ENCODE results near the gene CEP350. TPM values are rescaled to one million over a fixed set of nuclear protein-coding genes. Genes with fewer than 3 reads are reported as not detected.

CEP350 gene
- total RNA-seq, 1 experiment from 2014 or later: 42.2 TPM

DNA sequence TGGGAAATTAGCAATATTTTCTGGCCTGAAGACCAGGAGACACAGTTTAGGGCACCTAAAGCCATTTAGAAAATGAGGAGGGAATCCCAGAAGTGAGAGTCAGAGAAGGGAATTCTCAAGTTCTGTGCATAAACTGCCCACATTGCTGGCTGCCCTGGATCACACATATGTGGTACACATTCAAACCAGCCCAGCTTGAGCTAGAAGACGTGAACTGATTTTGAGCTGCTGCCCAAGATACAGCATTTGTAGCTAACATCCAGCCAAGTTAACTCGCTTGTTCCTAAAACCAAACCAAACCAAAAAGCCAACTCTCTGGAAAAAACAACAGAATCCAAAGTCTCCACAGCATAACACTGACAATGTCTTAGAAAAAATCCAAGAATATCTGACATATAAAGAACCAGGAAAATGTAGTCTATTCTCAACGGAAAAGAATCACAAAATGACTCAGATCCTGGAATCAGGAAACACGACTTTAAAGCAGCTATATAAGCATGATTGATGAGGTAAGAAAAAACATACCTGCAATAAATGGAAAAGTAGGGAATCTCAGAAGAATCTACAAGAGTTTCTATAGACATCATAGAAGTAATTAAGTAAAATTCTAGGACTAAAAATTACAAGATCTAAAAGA, 181.8 kb downstream of the CEP350 start:
- no peaks in the 10 kb centered on the region for H3K4me1 ChIP-seq (ENCODE audit: insufficient read depth, low read length, poor library complexity, severe bottlenecking)
- no TSS peak for BruUV-seq (replicated peaks)
- CTCF ChIA-PET: no interaction called here
- TF ChIP-seq EZH2 (IDR thresholded peaks at IDR 0.05; ENCODE audit: borderline replicate concordance, low read depth, low read length, poor library complexity, severe bottlenecking): no peak
- TF ChIP-seq, protein P1, sequence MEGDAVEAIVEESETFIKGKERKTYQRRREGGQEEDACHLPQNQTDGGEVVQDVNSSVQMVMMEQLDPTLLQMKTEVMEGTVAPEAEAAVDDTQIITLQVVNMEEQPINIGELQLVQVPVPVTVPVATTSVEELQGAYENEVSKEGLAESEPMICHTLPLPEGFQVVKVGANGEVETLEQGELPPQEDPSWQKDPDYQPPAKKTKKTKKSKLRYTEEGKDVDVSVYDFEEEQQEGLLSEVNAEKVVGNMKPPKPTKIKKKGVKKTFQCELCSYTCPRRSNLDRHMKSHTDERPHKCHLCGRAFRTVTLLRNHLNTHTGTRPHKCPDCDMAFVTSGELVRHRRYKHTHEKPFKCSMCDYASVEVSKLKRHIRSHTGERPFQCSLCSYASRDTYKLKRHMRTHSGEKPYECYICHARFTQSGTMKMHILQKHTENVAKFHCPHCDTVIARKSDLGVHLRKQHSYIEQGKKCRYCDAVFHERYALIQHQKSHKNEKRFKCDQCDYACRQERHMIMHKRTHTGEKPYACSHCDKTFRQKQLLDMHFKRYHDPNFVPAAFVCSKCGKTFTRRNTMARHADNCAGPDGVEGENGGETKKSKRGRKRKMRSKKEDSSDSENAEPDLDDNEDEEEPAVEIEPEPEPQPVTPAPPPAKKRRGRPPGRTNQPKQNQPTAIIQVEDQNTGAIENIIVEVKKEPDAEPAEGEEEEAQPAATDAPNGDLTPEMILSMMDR (conservative IDR thresholded peaks at IDR 0.05; ENCODE audit: low read depth, low read length): no peak
- H3K9me3 ChIP-seq (ENCODE audit: low read depth, low read length, poor library complexity, severe bottlenecking): peaks cover 14% of the 10 kb centered on the region
- intact Hi-C loops (cut with micrococcal nuclease; ENCODE audit: unreplicated experiment): no loop called here
- POLR2A ChIA-PET (ENCODE audit: low non-redundant PET): no interaction called here
- no peaks in the 10 kb centered on the region for H3K36me3 ChIP-seq (ENCODE audit: insufficient read depth, low read length, poor library complexity, severe bottlenecking)
- H3K27ac ChIP-seq (ENCODE audit: low read depth, low read length, poor library complexity, severe bottlenecking): no peak overlapping the region
- no peak overlapping the region for H3K4me3 ChIP-seq (ENCODE audit: low read depth, low read length, poor library complexity, severe bottlenecking)
- no peak for DNase-seq (ENCODE audit: low spot score)
- no peaks in the 10 kb centered on the region for H3K27me3 ChIP-seq (replicated peaks; ENCODE audit: insufficient read depth, low read depth, low read length, poor library complexity)

DNA sequence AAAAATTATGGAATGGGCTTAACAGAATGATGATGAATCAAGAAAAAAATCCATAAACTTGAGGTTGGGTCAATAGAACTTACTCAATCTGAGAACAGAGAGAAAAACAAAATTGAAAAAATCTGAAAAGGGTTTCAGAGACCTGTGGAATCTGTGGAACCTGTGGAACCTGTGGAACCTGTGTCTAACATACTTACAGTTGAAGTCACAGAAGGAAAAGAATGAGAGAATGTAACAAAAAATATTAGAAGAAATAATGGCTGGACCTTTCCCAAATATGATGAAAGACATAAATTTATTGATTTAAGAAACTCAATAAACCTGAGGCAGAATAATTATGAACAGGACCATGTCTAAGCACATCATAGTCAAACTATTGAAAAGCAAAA, 182.4 kb downstream of the CEP350 start:
- no peaks in the 10 kb centered on the region for H3K4me1 ChIP-seq (ENCODE audit: insufficient read depth, low read length, poor library complexity, severe bottlenecking)
- H3K36me3 ChIP-seq (ENCODE audit: insufficient read depth, low read length, poor library complexity, severe bottlenecking): no peaks in the 10 kb centered on the region
- TF ChIP-seq EZH2 (IDR thresholded peaks at IDR 0.05; ENCODE audit: borderline replicate concordance, low read depth, low read length, poor library complexity, severe bottlenecking): no peak
- TF ChIP-seq, protein P1 (conservative IDR thresholded peaks at IDR 0.05; ENCODE audit: low read depth, low read length): no peak
- intact Hi-C loops (cut with micrococcal nuclease; ENCODE audit: unreplicated experiment): no loop called here
- no peak for DNase-seq (ENCODE audit: low spot score)
- no peaks in the 10 kb centered on the region for H3K27me3 ChIP-seq (replicated peaks; ENCODE audit: insufficient read depth, low read depth, low read length, poor library complexity)
- H3K27ac ChIP-seq (ENCODE audit: low read depth, low read length, poor library complexity, severe bottlenecking): no peak overlapping the region
- peaks cover 14% of the 10 kb centered on the region for H3K9me3 ChIP-seq (ENCODE audit: low read depth, low read length, poor library complexity, severe bottlenecking)
- ChIA-PET CTCF (no interaction called here), POLR2A (ENCODE audit: low non-redundant PET) (no interaction called here)
- H3K4me3 ChIP-seq (ENCODE audit: low read depth, low read length, poor library complexity, severe bottlenecking): no peak overlapping the region
- BruUV-seq (replicated peaks): no TSS peak

DNA sequence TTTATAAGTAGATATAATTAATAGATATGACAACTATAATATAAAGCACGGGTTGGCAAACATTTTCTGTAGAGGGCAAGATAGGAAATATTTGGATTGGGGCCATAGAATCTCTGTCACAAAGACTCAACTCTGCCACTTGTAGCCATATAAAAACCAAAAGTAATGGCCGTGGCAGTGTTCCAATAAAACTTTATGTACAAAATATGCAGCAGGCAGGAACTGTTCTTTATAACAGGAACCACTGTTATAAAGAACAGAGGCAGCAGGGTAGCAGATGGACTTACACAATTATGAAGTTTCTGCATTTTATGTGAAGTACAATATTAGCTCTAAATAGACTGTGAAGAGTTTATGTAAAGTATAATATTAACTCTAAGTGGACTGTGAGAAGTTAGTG, 183.2 kb downstream of the CEP350 start:
- Histone ChIP-seq H3K27ac (ENCODE audit: low read depth, low read length, poor library complexity, severe bottlenecking) (no peak overlapping the region), H3K27me3 (replicated peaks; ENCODE audit: insufficient read depth, low read depth, low read length, poor library complexity) (no peaks in the 10 kb centered on the region), H3K9me3 (ENCODE audit: low read depth, low read length, poor library complexity, severe bottlenecking) (peaks cover 14% of the 10 kb centered on the region), H3K36me3 (ENCODE audit: insufficient read depth, low read length, poor library complexity, severe bottlenecking) (no peaks in the 10 kb centered on the region), H3K4me1 (ENCODE audit: insufficient read depth, low read length, poor library complexity, severe bottlenecking) (no peaks in the 10 kb centered on the region), H3K4me3 (ENCODE audit: low read depth, low read length, poor library complexity, severe bottlenecking) (no peak overlapping the region)
- ChIA-PET POLR2A (ENCODE audit: low non-redundant PET) (interaction anchor here (0.7 kb wide), 1 partner anchor 1026 kb away, joined by 3 read pairs; no protein-coding TSS in a partner anchor), CTCF (no interaction called here)
- intact Hi-C loops (cut with micrococcal nuclease; ENCODE audit: unreplicated experiment): no loop called here
- TF ChIP-seq, protein P1 (conservative IDR thresholded peaks at IDR 0.05; ENCODE audit: low read depth, low read length): no peak
- TF ChIP-seq EZH2 (IDR thresholded peaks at IDR 0.05; ENCODE audit: borderline replicate concordance, low read depth, low read length, poor library complexity, severe bottlenecking): no peak
- no TSS peak for BruUV-seq (replicated peaks)
- DNase-seq (ENCODE audit: low spot score): peak; percentile 23
